Natural killer cell treated with Interleukin-12 subunit alpha and Interleukin-12 subunit beta and Interleukin-15 and Interleukin-18, amount 100 ng/mL, for 72 hours (primary cell): Measurements from ENCODE around the gene SLC15A3. TPM values are rescaled to one million over a fixed set of nuclear protein-coding genes. Genes with fewer than 3 reads are reported as not detected.
A peak's percentile ranks its signal among the peaks of the same experiment; 100 is the strongest.

Source experiments
- ATAC-seq, 2 donors: fragments of 150-1000 bp; cut with Tn5 transposase in 1 of 2; sonication (Bioruptor Pico), chemical (Tn5 transposase) in 1 of 2; 2 replicates each; pipeline ENCODE4 v1.10.0; 2021
- DNase-seq: peaks from one replicate; pipeline ENCODE4 v3.0.0; 2022; ENCODE audit warnings: low spot score
- H3K27ac Mint-ChIP-seq, 2 donors: 1 replicate in 1 of 2; 2 replicates in 1 of 2; pipeline ENCODE4 v1.8.0; 2022; ENCODE audit warnings: mixed read lengths in 2 of 2, mild to moderate bottlenecking in 1 of 2, moderate library complexity in 1 of 2
- H3K27me3 Mint-ChIP-seq, 2 donors: 1 replicate in 1 of 2; 2 replicates in 1 of 2; pipeline ENCODE4 v1.8.0; 2022; ENCODE audit warnings: mixed read lengths in 2 of 2
- H3K36me3 Mint-ChIP-seq: one replicate; pipeline ENCODE4 v1.8.0; 2022; ENCODE audit warnings: mixed read lengths
- H3K4me1 Mint-ChIP-seq, 2 donors: 1 replicate in 1 of 2; 2 replicates in 1 of 2; pipeline ENCODE4 v1.8.0; 2022; ENCODE audit warnings: low read depth in 2 of 2, mixed read lengths in 2 of 2, mild to moderate bottlenecking in 1 of 2
- H3K4me3 Mint-ChIP-seq: one replicate; pipeline ENCODE4 v1.8.0; 2022; ENCODE audit warnings: mixed read lengths
- H3K9me3 Mint-ChIP-seq: 2 replicates; pipeline ENCODE4 v1.8.0; 2022; ENCODE audit warnings: mixed read lengths
- total RNA-seq, 2 donors: library from RNA; stranded (reverse); gene quantifications; one replicate each; pipeline ENCODE4 v1.2.3, GENCODE V29; 2022

Gene SLC15A3
- total RNA-seq, 2 donors from 2014 or later, result 1.2 to 5.0 TPM

DNA sequence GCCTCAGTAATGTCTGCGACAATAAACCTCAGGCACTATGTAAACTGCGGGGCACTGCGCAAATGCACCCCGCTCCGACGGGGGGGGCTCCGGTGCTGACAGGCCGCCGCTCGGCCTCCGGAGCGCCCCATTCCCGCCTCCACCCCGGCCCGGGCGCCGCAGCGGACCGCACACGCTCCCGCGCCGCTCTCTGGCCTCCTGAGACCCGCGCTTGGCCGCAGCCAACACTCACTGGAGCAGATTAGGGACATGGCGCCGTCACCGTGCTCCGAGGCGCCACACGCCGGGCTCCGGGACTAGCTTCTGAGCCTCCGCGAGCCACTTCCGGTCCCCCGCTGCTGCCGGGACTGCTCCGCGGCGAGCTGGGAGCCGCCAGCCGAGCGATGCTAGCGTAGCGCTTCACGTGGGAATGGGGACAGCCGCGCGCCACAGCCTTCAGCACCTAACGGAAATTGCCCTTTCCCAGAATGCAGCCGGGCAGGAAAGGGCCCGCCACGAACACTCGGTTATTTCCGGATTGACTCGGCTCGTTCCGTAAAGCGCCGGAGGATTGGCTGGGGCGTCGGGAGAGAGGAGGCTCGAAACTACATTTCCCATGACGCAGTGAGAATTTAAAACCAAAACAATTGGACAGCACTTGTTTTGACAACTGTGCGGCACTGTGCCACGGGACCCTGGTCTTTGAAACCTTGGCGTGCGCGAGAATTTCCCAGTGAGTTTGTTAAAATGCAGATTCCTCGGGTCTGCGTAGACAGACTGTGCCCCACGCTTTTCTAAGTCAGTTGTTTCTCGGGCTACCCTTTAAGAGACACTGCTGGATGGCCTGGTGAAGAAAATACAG lies 45.6 kb downstream of the SLC15A3 start, which contains the start of gene PRPF19:
Gene PRPF19, minus strand, starts transcription at position 454 of the 841 bp plus-strand sequence. Its CDS starts 203 bp downstream, at position 251.
- DNase-seq (peak; percentile 98), ATAC-seq (peak; percentile 96 to 98)
- H3K9me3 Mint-ChIP-seq, result no peaks in the 10 kb centered on the region
- H3K27ac Mint-ChIP-seq, result peak within 1 kb of the TSS; percentile 87 to 95
- H3K27me3 Mint-ChIP-seq, result no peaks in the 10 kb centered on the region
- peak within 1 kb of the TSS; percentile 92 for H3K4me3 Mint-ChIP-seq
- H3K4me1 Mint-ChIP-seq, result peaks cover 26 to 31% of the 10 kb centered on the region in 2 donors
- no peaks in the 10 kb centered on the region for H3K36me3 Mint-ChIP-seq

DNA sequence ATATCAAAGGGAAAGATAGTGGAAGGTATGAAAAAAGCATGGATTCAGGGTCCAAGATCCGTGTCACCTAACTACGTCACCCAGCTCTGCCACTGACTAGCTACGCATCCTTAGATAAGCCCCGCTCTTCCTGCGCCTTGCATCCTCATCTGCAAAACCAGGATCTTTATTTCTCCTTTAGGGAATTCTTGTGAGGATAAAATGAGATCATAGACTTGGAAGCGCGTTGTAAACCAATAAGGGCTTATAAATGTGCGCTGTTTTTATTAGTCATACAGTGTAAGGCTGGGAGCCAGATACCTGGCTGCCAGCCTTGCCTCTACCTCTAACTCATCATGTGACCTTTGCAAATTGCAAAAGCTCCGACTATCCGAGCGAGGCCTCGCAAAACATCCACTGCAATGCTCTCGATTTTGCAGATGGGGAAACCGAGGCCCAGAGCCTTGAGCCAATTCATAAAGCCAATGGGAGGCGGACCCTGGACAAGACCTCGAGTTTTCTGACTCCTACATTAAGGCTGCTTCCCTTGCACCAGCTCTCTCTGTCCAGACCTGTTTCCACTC lies 46.3 kb downstream of the SLC15A3 start:
- peak overlapping the region; percentile 87 to 95 for H3K27ac Mint-ChIP-seq
- H3K9me3 Mint-ChIP-seq, result no peaks in the 10 kb centered on the region
- no peaks in the 10 kb centered on the region for H3K36me3 Mint-ChIP-seq
- peak overlapping the region; percentile 92 for H3K4me3 Mint-ChIP-seq
- H3K4me1 Mint-ChIP-seq, result peaks cover 26 to 31% of the 10 kb centered on the region in 2 donors
- no peaks in the 10 kb centered on the region for H3K27me3 Mint-ChIP-seq
- ATAC-seq, result no peak
- no peak for DNase-seq

DNA sequence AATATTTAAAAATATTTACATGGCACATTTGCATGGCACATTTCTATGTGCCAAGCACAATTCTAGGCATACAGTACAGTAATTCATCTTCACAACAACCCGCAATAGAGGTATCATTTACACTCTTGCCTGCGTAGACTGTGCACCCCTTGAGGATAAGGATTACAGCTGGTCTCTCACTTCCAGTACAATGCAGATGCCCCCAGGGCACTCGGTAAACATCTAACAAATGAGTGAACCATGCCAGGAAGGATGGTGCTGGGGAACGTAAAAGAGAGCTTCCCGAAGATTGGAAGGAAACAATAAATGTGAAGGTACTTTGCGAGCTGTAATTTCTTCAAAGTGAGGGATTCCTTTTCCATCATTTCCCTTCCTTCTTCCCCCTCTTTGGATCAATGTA lies 46.9 kb downstream of the SLC15A3 start:
- Mint-ChIP-seq H3K36me3 (no peaks in the 10 kb centered on the region), H3K9me3 (no peaks in the 10 kb centered on the region), H3K27ac (peak overlapping the region; percentile 87 to 95), H3K4me1 (peaks cover 26 to 31% of the 10 kb centered on the region in 2 donors), H3K27me3 (no peaks in the 10 kb centered on the region), H3K4me3 (peak overlapping the region; percentile 92)
- DNase-seq, result no peak
- ATAC-seq, result no peak

DNA sequence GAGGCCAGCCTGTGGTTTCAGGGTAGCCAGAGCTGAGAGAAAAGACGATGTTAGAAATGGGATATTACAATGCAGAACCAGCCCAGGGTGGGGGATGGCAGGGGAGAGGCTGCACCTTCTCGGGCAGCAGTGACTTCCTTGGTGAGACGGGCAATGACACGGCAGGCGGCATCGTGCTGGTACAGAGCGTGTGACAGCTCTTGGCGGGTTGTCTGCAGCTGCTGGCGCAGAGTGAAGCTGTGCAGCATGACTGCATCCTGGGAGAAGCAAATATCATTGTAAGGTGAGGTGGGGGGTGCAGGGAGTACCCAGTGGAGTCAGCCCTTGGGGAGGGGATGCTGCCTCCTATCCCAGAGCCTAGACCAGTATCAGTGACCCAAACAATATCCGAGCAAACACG lies 49.4 kb downstream of the SLC15A3 start:
- Mint-ChIP-seq H3K9me3 (no peaks in the 10 kb centered on the region), H3K27me3 (no peaks in the 10 kb centered on the region), H3K36me3 (peaks cover 9% of the 10 kb centered on the region), H3K4me3 (no peak overlapping the region), H3K4me1 (peaks cover 26 to 31% of the 10 kb centered on the region in 2 donors), H3K27ac (no peak overlapping the region)
- DNase-seq, result no peak
- ATAC-seq, result no peak

DNA sequence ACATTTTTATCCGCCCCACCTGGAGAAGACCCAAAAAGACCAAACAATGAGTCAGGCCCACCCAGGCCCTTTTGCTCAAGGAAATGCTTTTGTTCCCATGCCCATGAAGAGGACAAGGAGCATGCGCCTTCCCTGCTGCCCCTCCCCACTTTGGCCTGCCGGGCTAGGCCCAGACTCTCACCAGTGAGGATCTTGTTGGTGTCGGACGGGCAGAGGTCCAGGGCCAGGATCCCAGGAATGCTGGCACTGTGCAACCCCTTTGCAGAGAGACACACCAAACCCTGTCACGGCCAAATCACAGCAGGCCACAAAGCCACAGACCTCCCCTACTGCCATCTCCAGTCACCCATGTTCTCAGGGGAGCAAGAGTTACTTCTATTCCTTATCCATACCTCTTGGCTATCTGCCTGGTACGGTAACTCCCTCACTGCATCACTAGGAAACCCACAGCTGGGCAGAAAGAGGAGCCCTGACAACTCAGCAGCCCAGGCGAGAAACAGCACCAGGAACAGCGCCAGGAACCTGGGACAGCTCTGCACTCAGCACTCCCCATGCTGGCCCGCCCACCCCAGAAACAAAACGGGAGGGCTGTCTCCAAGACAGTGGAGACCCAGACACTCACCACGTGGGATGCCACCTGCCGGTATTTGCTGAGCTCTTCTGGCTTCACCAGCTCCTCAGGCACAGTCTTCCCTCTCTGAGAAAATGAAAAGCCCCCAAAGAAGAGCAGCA lies 51.1 kb downstream of the SLC15A3 start:
- Mint-ChIP-seq H3K36me3 (peaks cover 18% of the 10 kb centered on the region), H3K27me3 (no peaks in the 10 kb centered on the region), H3K4me3 (no peak overlapping the region), H3K27ac (no peak overlapping the region), H3K4me1 (peaks cover 15 to 25% of the 10 kb centered on the region in 2 donors), H3K9me3 (no peaks in the 10 kb centered on the region)
- DNase-seq, result no peak
- ATAC-seq, result no peak

DNA sequence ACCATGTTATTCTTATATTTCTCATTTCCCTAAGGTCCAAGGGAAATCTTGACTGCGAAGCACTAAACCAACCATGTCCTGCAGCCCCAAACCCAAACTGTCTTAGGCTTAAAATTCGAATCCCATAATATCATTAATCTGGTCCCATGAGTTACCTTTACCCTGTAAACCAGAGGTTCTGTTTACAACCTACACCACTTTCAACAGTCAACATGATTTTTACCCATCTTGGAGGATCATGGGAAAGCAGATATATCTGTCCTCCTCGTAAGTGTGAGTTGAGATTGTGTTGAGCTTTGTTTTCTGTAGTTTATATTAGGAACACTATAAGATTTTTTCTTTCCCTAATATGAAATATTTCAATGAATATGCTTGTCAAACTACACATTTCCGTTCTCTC lies 52.0 kb downstream of the SLC15A3 start:
- no peak overlapping the region for H3K27ac Mint-ChIP-seq
- H3K36me3 Mint-ChIP-seq, result peaks cover 26% of the 10 kb centered on the region
- H3K9me3 Mint-ChIP-seq, result no peaks in the 10 kb centered on the region
- ATAC-seq, result no peak
- H3K4me1 Mint-ChIP-seq, result peaks cover 7 to 18% of the 10 kb centered on the region in 2 donors
- H3K27me3 Mint-ChIP-seq, result no peaks in the 10 kb centered on the region
- no peak for DNase-seq
- no peak overlapping the region for H3K4me3 Mint-ChIP-seq

DNA sequence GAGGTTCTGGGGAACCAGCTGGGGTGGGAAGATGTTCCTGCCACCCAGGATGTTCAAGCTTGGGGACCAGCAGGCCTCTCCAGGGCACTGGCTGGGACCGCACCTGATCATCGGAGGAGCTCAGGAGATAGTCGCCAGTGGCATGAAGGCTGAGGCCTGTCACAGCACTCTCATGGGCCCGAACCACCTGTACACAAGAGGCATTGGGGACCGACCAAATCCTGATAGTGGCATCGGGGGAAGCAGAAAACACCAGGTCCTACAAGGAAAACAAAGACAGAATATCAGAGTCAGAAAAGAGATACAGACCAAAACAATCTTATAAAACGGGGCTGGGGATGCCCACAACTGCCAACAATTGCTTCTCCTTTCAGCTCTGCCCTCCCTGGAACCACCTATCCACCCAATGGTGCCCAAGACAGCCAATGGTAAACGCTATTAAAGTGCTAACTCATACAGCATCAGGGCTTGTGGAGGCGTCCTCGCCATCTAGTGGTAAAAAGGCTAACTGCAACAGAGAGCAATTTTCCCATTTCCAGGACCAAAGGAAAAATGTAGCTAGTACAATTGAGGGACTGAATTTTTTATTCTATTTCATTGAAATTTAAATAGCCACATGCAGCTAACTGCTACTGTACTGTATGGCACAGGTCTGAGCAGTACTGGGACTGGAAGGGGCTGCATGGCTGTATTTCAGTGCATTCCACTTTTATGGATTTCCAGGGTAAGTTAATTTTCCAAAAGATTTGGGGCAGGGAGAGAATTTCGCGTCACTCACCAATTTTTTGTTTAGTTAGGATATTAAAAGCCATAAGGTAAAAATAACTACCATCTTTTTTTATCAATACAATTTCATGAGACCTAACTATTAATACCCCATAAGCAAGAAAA lies 52.7 kb downstream of the SLC15A3 start:
- Mint-ChIP-seq H3K36me3 (peaks cover 29% of the 10 kb centered on the region), H3K9me3 (no peaks in the 10 kb centered on the region), H3K4me3 (no peak overlapping the region), H3K4me1 (peaks cover 3 to 16% of the 10 kb centered on the region in 2 donors), H3K27ac (no peak overlapping the region), H3K27me3 (no peaks in the 10 kb centered on the region)
- peak; percentile 67 to 76 for ATAC-seq
- DNase-seq, result peak; percentile 67

DNA sequence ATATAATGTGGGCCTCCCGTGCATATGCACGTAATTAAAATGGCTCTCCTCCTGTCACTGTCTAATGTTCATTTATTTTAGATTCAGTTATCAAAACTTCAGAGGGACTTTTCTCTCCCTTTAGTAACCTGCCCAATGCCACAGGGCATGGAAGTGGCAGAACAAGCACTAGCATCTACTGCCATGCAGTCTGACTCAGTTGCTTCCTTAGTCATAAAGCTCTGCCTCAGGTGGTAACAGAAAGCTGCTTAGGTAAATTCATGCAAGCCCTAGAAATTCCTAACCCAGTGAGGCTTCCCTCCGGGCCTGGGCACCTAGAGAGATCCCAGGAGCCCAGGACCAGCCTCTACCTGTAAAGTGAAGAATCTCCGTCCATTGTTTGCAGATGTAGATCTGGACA lies 54.5 kb downstream of the SLC15A3 start:
- Mint-ChIP-seq H3K4me3 (no peak overlapping the region), H3K27ac (peak overlapping the region in 1 of 2 donors; percentile 47), H3K27me3 (no peaks in the 10 kb centered on the region), H3K4me1 (peaks cover 0 to 2% of the 10 kb centered on the region in 2 donors), H3K36me3 (peaks cover 31% of the 10 kb centered on the region), H3K9me3 (no peaks in the 10 kb centered on the region)
- DNase-seq (no peak), ATAC-seq (no peak)

DNA sequence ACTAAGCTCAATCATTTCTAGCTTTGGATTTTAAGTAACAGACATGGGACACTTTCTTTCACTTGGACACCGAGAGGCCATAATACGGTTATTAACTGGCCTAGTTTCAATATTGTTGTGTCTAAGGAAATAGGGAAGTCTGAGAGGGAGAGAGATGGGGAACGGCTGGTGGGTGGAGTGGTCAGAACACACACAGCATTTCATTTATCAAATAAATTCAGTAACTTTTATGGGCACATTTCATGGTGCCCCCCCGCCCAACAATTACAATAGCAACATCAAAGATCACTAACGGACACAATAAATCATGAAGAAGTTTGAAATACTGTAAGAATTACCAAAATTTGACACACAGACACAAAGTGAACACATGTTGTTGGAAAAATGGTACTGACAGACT lies 56.3 kb downstream of the SLC15A3 start:
- Mint-ChIP-seq H3K36me3 (peaks cover 36% of the 10 kb centered on the region), H3K4me3 (no peak overlapping the region), H3K4me1 (peaks cover 0 to 5% of the 10 kb centered on the region in 2 donors), H3K27ac (no peak overlapping the region), H3K9me3 (no peaks in the 10 kb centered on the region), H3K27me3 (no peaks in the 10 kb centered on the region)
- no peak for ATAC-seq
- no peak for DNase-seq

DNA sequence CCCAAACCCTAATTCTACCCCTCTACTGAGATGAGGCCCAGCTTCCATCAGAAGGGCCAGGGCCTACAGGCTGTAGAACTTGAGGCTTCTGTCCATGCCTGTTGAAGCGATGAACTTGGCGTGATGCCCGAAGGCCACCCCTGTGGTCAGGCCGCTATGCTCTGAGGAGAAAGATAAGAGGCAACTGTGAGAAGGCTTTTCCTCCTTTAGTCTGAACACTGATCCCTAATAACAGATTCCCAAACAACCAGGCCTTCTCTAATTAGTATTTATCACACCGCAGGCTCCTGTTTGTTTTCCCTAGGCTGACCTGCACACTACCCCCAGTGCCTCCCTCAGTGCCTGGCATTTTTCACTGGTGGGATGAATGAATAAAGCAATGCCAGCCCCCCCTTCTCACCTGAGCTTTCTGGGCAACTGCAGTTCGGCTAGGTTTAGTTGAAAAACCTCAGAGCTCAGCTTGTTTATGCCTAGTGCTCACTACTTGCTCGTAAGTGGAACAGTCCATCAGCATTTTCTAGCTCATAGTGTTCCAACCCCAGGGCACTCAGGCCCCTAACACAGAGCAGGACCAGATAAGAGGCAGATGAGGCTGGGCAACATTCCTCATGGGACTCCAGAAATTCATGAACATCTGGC lies 60.8 kb downstream of the SLC15A3 start:
- peak overlapping the region in 1 of 2 donors; percentile 33 for H3K27ac Mint-ChIP-seq
- no peak overlapping the region for H3K4me3 Mint-ChIP-seq
- no peak for DNase-seq
- no peak for ATAC-seq
- no peaks in the 10 kb centered on the region for H3K9me3 Mint-ChIP-seq
- no peaks in the 10 kb centered on the region for H3K27me3 Mint-ChIP-seq
- H3K36me3 Mint-ChIP-seq, result peaks cover 26% of the 10 kb centered on the region
- H3K4me1 Mint-ChIP-seq, result peaks cover 6 to 10% of the 10 kb centered on the region in 2 donors

DNA sequence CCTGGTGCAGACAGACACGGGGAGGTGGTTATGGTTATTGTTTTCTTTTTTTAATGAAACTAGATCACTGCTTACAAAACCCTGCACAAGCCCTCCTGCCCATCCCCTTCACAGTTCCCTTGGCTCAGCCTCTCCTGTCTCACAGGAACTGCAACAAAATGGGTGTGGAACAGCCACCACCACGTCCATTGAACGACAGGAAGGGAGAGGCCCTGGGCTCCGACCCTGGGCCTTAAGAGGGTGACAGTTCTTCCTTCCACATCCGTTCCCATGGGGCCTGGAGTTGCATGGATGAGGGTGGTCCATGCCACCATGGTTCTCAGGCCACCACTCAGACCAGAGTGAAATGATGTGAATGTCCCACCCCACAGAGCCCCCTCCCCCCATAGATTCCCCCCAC lies 61.3 kb downstream of the SLC15A3 start:
- H3K27me3 Mint-ChIP-seq, result no peaks in the 10 kb centered on the region
- no peak for ATAC-seq
- H3K9me3 Mint-ChIP-seq, result no peaks in the 10 kb centered on the region
- H3K4me1 Mint-ChIP-seq, result peaks cover 6 to 10% of the 10 kb centered on the region in 2 donors
- DNase-seq, result no peak
- H3K27ac Mint-ChIP-seq, result no peak overlapping the region
- peaks cover 23% of the 10 kb centered on the region for H3K36me3 Mint-ChIP-seq
- H3K4me3 Mint-ChIP-seq, result no peak overlapping the region

DNA sequence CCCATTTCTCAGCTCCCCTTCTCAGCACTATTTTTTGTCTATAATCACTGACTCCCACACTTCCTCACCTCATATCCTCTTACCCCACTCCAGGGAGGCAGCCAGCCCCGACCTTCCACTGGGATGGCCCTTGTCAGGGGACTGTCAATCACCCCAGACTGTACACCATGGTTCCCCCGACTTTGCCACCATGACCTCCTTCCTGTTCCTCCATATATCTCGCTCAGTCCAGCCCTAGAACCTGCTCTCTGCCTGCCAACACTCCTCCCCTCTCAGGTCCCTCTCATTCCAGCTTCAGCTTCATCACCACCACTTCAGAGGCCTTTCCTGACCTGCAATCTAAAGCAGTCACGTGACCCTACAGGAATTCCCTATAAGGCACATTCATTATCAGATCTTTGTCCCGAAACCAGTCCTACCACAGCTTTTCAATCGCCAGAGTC lies 62.1 kb downstream of the SLC15A3 start:
- H3K4me3 Mint-ChIP-seq, result no peak overlapping the region
- H3K36me3 Mint-ChIP-seq, result peaks cover 17% of the 10 kb centered on the region
- DNase-seq (no peak), ATAC-seq (no peak)
- H3K27ac Mint-ChIP-seq, result no peak overlapping the region
- peaks cover 6 to 10% of the 10 kb centered on the region in 2 donors for H3K4me1 Mint-ChIP-seq
- no peaks in the 10 kb centered on the region for H3K9me3 Mint-ChIP-seq
- no peaks in the 10 kb centered on the region for H3K27me3 Mint-ChIP-seq

DNA sequence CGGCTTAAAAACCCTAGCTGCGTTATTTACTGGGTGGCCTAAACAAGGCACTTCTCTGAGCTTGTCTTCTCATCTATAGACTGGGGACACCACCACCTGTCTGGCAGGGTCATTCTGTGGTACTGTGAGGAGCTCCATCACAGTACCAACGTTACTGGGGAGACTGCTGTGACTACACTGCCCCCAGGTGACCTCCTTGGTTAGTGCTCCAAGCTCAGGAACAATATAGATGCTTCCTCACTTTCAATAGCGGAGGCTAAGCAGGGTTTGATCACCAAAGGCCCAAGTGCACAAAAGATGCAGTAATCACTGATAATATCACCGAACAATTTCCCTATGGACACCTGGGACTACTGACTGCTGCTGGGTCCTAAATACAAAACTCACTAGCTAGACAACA lies 64.4 kb downstream of the SLC15A3 start:
- no peak overlapping the region for H3K4me3 Mint-ChIP-seq
- DNase-seq (no peak), ATAC-seq (peak; percentile 57 to 64)
- peaks cover 22% of the 10 kb centered on the region for H3K36me3 Mint-ChIP-seq
- no peak overlapping the region for H3K27ac Mint-ChIP-seq
- peaks cover 9 to 10% of the 10 kb centered on the region in 2 donors for H3K4me1 Mint-ChIP-seq
- no peaks in the 10 kb centered on the region for H3K27me3 Mint-ChIP-seq
- H3K9me3 Mint-ChIP-seq, result no peaks in the 10 kb centered on the region
